GM21529 (cell line): ENCODE data around the gene OGFR.
"Not testable (repeated sequence)": the region's sequence is repeated elsewhere in the genome, so short reads cannot be mapped to it uniquely, and the experiment has no call there.

Source experiments
- ATAC-seq: cut with Tn5 transposase; IDR thresholded peaks from one replicate; pipeline ENCODE4 v1.9.1; 2021; ENCODE audit not compliant: unreplicated experiment

OGFR gene

GRCh38 chr20:62836967-62837490 lies 32.4 kb downstream of the OGFR start:
- ATAC-seq: no peak

- peak; percentile 20 for ATAC-seq
Observed at GRCh38 chr20:62837790-62838127, 33.1 kb downstream of the OGFR start.

GRCh38 chr20:62838128-62838891 lies 33.7 kb downstream of the OGFR start:
- peak; percentile 61 for ATAC-seq

GRCh38 chr20:62839261-62839660 lies 34.6 kb downstream of the OGFR start:
- ATAC-seq: no peak

- ATAC-seq: no peak
Observed at GRCh38 chr20:62839816-62840215, 35.2 kb downstream of the OGFR start.

GRCh38 chr20:62840244-62841197 lies 35.9 kb downstream of the OGFR start:
- no peak for ATAC-seq

GRCh38 chr20:62841705-62842212 lies 37.1 kb downstream of the OGFR start:
- ATAC-seq: no peak

- ATAC-seq: no peak
Observed at GRCh38 chr20:62843656-62844055, 39.0 kb downstream of the OGFR start.

- ATAC-seq: no peak
Observed at GRCh38 chr20:62844182-62844581, 39.5 kb downstream of the OGFR start.

- no peak for ATAC-seq
Observed at GRCh38 chr20:62845416-62846160, 41.0 kb downstream of the OGFR start.

- no peak for ATAC-seq
Observed at GRCh38 chr20:62846166-62846890, 41.7 kb downstream of the OGFR start.

GRCh38 chr20:62848917-62849316 lies 44.3 kb downstream of the OGFR start:
- ATAC-seq: not testable (repeated sequence)

- no peak for ATAC-seq
Observed at GRCh38 chr20:62849431-62849830, 44.8 kb downstream of the OGFR start.

- ATAC-seq: no peak
Observed at GRCh38 chr20:62850333-62850974, 45.8 kb downstream of the OGFR start.

- ATAC-seq: no peak
Observed at GRCh38 chr20:62852196-62852595, 47.6 kb downstream of the OGFR start.

- no peak for ATAC-seq
Observed at GRCh38 chr20:62852841-62853240, 48.2 kb downstream of the OGFR start.

GRCh38 chr20:62853304-62853703 lies 48.7 kb downstream of the OGFR start:
- not testable (repeated sequence) for ATAC-seq

GRCh38 chr20:62854121-62854520 lies 49.5 kb downstream of the OGFR start:
- no peak for ATAC-seq

- ATAC-seq: no peak
Observed at GRCh38 chr20:62855120-62855519, 50.5 kb downstream of the OGFR start.
